Esophagus (tissue), 2 donors: Measurements from ENCODE around the gene LRRC7. TPM values are rescaled to one million over a fixed set of nuclear protein-coding genes. Genes with fewer than 3 reads are reported as not detected.
"Not testable (repeated sequence)": the region's sequence is repeated elsewhere in the genome, so short reads cannot be mapped to it uniquely, and the experiment has no call there.

Source experiments
- H3K27ac ChIP-seq, 2 donors: one replicate each; pipeline ENCODE4 v1.5.1; 2013; ENCODE audit warnings: low read depth in 2 of 2, mild to moderate bottlenecking in 2 of 2, inconsistent platforms in 1 of 2, low read length in 1 of 2, moderate library complexity in 1 of 2
- H3K27me3 ChIP-seq, 2 donors: one replicate each; pipeline ENCODE4 v1.6.1; 2013; ENCODE audit warnings: low read length in 2 of 2, control low read depth in 1 of 2, mild to moderate bottlenecking in 1 of 2; ENCODE audit not compliant: insufficient read depth in 2 of 2, control insufficient read depth in 1 of 2
- H3K36me3 ChIP-seq, 2 donors: one replicate each; pipeline ENCODE4 v1.6.1; 2013; ENCODE audit warnings: low read length in 1 of 2; ENCODE audit not compliant: control insufficient read depth in 2 of 2, insufficient read depth in 2 of 2
- H3K4me1 ChIP-seq, 2 donors: one replicate each; pipeline ENCODE4 v1.6.1; 2013; ENCODE audit warnings: low read length in 1 of 2; ENCODE audit not compliant: control insufficient read depth in 2 of 2, insufficient read depth in 2 of 2
- H3K4me3 ChIP-seq, 2 donors: one replicate each; pipeline ENCODE4 v1.5.1; 2013; ENCODE audit warnings: low read length in 2 of 2, mild to moderate bottlenecking in 2 of 2, low read depth in 1 of 2, moderate library complexity in 1 of 2
- H3K9me3 ChIP-seq, 2 donors: one replicate each; pipeline ENCODE4 v1.6.1; 2013; ENCODE audit warnings: mild to moderate bottlenecking in 2 of 2, low read depth in 1 of 2, low read length in 1 of 2, moderate library complexity in 1 of 2; ENCODE audit not compliant: control insufficient read depth in 2 of 2, insufficient read depth in 1 of 2
- WGBS, 2 donors: extraction: QIAGEN DNeasy Blood & Tissue Kit; methylation state at CpG; one replicate each; pipeline ENCODE4 v1.1.7; 2013; 5-methylcytosine and 5-hydroxymethylcytosine counted together
- polyA plus RNA-seq, 2 donors: library from polyadenylated mRNA; stranded (reverse); fragments of 200-250 nt; gene quantifications; one replicate each; pipeline ENCODE4 v1.2.3, GENCODE V29; 2013
- donor health status: healthy with polysubstance abuse.
- donor health status: Bipolar disorder and iron deficiency.

The LRRC7 gene
- polyA plus RNA-seq, 2 donors = 0.07 to 0.12 TPM

DNA sequence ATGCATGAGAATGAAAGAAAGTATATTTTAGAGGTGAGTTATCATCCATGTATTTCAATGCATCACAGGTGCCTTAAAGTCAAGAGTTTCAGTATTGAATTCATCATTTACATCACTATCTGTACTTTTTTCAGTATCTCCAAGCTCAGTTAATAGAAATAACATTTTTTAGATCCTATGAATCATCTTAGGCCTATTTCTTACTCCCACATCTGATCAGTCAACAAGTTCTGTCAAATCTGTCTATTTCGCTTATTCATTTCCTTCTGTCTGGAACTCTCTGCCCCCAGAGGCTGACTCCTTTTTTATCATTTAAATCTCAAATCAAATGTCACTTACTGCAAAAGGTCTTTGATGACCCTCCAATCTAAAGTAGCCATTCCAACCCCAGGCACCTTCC lies 295.2 kb downstream of the LRRC7 start:
- Histone ChIP-seq H3K9me3 (no peaks in the 10 kb centered on the region), H3K36me3 (no peaks in the 10 kb centered on the region), H3K4me1 (no peaks in the 10 kb centered on the region), H3K27ac (no peak overlapping the region), H3K4me3 (no peak overlapping the region), H3K27me3 (no peaks in the 10 kb centered on the region)
- 90 to 95% methylated on average over 1 of the region's 1 CpG for WGBS, 2 donors

DNA sequence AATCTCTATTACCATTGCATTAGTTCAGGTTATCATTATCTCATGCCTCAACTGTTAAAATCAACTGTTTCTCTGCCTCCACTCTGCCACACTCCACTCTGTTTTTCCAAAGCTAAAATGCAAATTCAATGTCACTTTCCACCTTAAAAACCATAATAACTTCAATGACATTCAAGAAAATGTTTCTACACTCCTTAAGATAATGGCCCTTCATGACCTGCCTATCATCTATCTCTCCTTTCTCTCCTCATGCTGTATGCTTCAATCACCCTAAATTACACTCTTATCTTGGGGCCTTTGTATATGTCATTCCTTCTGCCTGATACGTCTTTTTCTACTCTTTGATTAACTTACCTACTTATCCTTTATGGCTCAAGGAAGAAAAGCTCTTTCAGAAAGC lies 296.0 kb downstream of the LRRC7 start:
- WGBS, 2 donors = 65 to 66% methylated on average over 1 of the region's 1 CpG

DNA sequence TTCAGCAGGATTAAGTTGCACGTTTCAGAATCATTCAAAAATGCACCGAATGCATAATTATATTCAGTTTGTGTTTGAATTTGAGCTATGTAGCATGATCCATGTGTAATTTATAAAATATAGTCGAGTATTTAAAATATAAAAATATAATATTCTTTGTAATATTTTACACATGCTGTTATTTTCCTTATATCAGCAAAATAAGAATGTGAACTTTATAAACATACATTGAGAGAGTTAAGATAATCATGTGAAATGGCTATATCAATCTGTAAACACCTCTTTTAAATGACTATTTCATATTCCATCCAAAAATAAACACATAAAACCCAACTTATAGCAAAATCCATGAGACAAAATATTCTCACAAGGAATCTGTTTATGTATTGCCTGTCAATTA lies 303.7 kb downstream of the LRRC7 start:
- Histone ChIP-seq H3K4me1 (no peaks in the 10 kb centered on the region), H3K36me3 (no peaks in the 10 kb centered on the region), H3K27me3 (no peaks in the 10 kb centered on the region), H3K27ac (no peak overlapping the region), H3K9me3 (no peaks in the 10 kb centered on the region), H3K4me3 (no peak overlapping the region)
- WGBS, 2 donors = 34 to 42% methylated on average over 3 of the region's 3 CpGs

More for the DNA sequence above, 296.0 kb downstream of the LRRC7 start:
- H3K27ac ChIP-seq = no peak overlapping the region
- no peaks in the 10 kb centered on the region for H3K27me3 ChIP-seq
- H3K4me3 ChIP-seq = no peak overlapping the region
- H3K4me1 ChIP-seq = no peaks in the 10 kb centered on the region
- H3K9me3 ChIP-seq = no peaks in the 10 kb centered on the region
- H3K36me3 ChIP-seq = no peaks in the 10 kb centered on the region

- no peak overlapping the region for H3K4me3 ChIP-seq
- no peak overlapping the region for H3K27ac ChIP-seq
- no peaks in the 10 kb centered on the region for H3K36me3 ChIP-seq
- H3K9me3 ChIP-seq = no peaks in the 10 kb centered on the region
- no peaks in the 10 kb centered on the region for H3K27me3 ChIP-seq
- WGBS, 2 donors = 64 to 65% methylated on average over 3 of the region's 3 CpGs
- no peaks in the 10 kb centered on the region for H3K4me1 ChIP-seq
Measured at GRCh38 chr1:69878338-69878737, 310.6 kb downstream of the LRRC7 start.

- not testable (repeated sequence) for H3K36me3 ChIP-seq, H3K27me3 ChIP-seq, H3K9me3 ChIP-seq, H3K4me1 ChIP-seq, H3K4me3 ChIP-seq, H3K27ac ChIP-seq
- 94 to 97% methylated on average over 5 to 13 of the region's 14 CpGs for WGBS, 2 donors
Measured at GRCh38 chr1:69888016-69888415, 320.3 kb downstream of the LRRC7 start.

- WGBS, 2 donors = 73 to 80% methylated on average over 1 of the region's 1 CpG
- H3K4me3 ChIP-seq = no peak overlapping the region
- H3K9me3 ChIP-seq = no peaks in the 10 kb centered on the region
- no peaks in the 10 kb centered on the region for H3K36me3 ChIP-seq
- no peaks in the 10 kb centered on the region for H3K4me1 ChIP-seq
- no peak overlapping the region for H3K27ac ChIP-seq
- no peaks in the 10 kb centered on the region for H3K27me3 ChIP-seq
Measured at GRCh38 chr1:69888657-69889056, 320.9 kb downstream of the LRRC7 start.

DNA sequence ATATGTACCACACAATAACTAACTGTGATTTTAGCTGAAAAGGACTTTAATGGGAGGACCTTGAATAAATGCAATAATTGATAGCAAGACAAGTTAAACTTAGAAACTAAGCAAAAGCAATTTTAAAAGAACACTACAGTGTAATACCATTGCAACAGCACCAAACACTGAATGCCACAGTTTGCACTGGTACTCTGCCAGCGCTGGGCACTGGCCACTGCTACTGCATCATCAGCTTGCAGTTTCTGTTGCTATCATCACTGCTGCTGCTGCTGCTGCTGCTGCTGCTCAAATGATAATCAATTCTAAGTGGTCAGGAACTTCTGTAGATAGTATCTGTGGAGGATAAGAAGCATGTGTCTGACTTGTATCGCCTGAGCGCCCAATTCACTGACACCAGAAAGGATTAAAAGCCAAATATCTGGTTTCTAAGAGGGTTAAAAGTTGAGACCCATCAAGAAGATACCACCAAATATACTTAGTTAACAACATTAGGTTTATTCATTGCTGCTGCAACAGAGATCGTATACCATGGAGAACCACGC lies 330.8 kb downstream of the LRRC7 start:
- WGBS, 2 donors = 84 to 87% methylated on average over 5 of the region's 5 CpGs

DNA sequence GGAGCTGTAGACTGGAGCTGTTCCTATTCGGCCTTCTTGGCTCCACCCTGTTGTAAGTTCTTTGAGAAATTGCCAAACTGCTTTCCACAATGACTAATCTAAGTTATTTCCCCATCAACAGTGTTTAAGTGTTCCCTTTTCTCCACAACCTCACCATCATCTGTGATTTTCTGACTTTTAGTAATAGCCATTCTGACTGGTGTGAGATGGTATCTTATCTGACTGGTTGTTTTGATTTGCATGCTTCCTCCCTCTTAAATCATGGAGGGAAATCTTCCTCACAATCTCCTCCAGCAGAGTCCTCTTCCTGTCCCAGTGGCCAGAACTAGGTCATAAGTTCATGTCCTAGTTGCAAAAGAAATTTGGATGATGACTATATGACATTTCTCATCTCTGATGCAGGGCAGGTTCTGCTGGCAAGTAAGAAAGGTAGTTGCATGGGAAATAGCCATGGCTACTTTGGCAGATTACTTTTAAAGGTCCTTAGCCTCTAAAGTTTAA lies 343.6 kb downstream of the LRRC7 start:
- H3K4me3 ChIP-seq = no peak overlapping the region
- H3K36me3 ChIP-seq = no peaks in the 10 kb centered on the region
- WGBS, 2 donors = 36 to 48% methylated on average over 1 of the region's 1 CpG
- H3K27me3 ChIP-seq = no peaks in the 10 kb centered on the region
- no peak overlapping the region for H3K27ac ChIP-seq
- no peaks in the 10 kb centered on the region for H3K9me3 ChIP-seq
- H3K4me1 ChIP-seq = no peaks in the 10 kb centered on the region

More for the DNA sequence above, 330.8 kb downstream of the LRRC7 start:
- Histone ChIP-seq H3K27me3 (no peaks in the 10 kb centered on the region), H3K4me1 (no peaks in the 10 kb centered on the region), H3K27ac (no peak overlapping the region), H3K4me3 (no peak overlapping the region), H3K36me3 (no peaks in the 10 kb centered on the region), H3K9me3 (no peaks in the 10 kb centered on the region)

GRCh38 chr1:69913977-69914376 lies 346.3 kb downstream of the LRRC7 start:
- 28 to 62% methylated on average over 1 of the region's 1 CpG for WGBS, 2 donors
- Histone ChIP-seq H3K36me3 (no peaks in the 10 kb centered on the region), H3K27ac (no peak overlapping the region), H3K4me3 (no peak overlapping the region), H3K9me3 (no peaks in the 10 kb centered on the region), H3K4me1 (no peaks in the 10 kb centered on the region), H3K27me3 (no peaks in the 10 kb centered on the region)

DNA sequence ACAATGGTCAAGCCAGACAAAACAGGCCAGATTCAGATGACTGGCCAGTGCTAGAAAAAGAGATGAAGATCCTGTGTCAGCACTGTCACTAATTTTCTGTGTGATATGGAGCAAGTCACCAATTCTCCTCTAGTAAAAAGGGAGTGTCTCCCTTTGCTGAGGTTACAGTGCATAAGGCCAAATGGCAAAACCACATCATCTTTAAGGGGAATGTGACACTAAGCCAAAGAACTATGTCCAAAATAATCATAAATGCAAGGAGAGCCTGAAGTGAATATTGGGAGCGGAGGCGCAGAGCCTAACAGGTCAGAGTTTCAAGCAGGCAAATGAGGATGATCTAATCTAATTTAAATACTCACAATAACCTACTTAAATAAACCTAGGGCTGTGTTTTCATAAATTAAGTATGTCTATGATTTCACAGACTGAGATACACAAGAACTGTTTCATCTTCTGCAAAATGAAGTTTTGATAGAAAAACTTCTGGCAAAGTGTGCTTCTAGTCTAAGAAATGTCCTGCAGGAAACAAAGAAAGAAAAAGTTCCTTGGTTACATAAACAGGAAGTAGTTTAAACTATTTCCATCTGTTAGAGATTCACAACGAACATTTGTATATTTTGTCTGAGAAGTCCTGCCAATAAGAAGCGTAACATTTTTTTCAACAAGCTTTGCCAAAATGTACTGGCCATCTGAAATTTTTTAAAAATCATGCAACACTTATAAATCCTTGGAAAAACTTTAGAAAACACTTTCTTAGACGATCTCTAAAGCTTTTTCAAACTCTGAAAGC lies 347.4 kb downstream of the LRRC7 start:
- Histone ChIP-seq H3K4me1 (no peaks in the 10 kb centered on the region), H3K36me3 (no peaks in the 10 kb centered on the region), H3K27me3 (no peaks in the 10 kb centered on the region), H3K9me3 (no peaks in the 10 kb centered on the region), H3K4me3 (no peak overlapping the region), H3K27ac (no peak overlapping the region)
- WGBS, 2 donors = 42 to 51% methylated on average over 5 of the region's 5 CpGs
